Tibial nerve (tissue), 4 donors: ENCODE measurements around the gene PRAMEF26.
"Not testable (repeated sequence)": the region's sequence is repeated elsewhere in the genome, so short reads cannot be mapped to it uniquely, and the experiment has no call there.

Source experiments
- EP300 ChIP-seq, 2 donors: sonication (generic); formaldehyde crosslinking; IDR thresholded peaks; one replicate each; pipeline ENCODE4 v1.6.1; 2017; ENCODE audit warnings: antibody characterized with exemption in 2 of 2, mild to moderate bottlenecking in 1 of 2
- TF ChIP-seq, protein P1 (sequence below), 5 experiments: fragments of 200-600 bp in 3 of 5; fragments of 450-650 bp in 2 of 5; sonication (generic) in 3 of 5; IDR thresholded peaks; one replicate each; pipeline ENCODE4 v1.5.1; 2016 to 2019; ENCODE audit warnings: antibody characterized with exemption in 5 of 5, mild to moderate bottlenecking in 3 of 5, moderate library complexity in 2 of 5

DNA sequence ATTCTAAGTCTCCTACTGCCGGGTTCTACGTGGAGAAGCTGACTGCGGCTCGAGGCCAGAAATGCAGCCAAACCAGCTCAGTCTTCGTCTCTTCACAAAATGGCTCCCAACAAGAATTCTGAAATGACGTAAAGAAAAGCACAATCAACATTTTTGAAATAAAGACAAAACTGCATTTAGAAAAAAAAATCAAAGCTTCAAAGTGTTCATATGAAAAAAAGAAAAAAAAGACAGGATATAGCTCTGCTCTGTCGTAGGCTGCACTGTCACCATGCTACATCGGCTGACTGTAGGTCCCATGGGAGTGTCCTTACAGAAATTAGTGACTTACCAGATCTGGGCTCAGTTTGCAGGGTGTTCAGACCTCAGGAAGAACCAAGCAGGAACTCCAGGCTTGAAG is 9.7 kb upstream of the PRAMEF26 start, which contains the start of gene HNRNPCL4:
- not testable (repeated sequence) for TF ChIP-seq EP300 (IDR thresholded peaks at IDR 0.05)
- TF ChIP-seq, protein P1, sequence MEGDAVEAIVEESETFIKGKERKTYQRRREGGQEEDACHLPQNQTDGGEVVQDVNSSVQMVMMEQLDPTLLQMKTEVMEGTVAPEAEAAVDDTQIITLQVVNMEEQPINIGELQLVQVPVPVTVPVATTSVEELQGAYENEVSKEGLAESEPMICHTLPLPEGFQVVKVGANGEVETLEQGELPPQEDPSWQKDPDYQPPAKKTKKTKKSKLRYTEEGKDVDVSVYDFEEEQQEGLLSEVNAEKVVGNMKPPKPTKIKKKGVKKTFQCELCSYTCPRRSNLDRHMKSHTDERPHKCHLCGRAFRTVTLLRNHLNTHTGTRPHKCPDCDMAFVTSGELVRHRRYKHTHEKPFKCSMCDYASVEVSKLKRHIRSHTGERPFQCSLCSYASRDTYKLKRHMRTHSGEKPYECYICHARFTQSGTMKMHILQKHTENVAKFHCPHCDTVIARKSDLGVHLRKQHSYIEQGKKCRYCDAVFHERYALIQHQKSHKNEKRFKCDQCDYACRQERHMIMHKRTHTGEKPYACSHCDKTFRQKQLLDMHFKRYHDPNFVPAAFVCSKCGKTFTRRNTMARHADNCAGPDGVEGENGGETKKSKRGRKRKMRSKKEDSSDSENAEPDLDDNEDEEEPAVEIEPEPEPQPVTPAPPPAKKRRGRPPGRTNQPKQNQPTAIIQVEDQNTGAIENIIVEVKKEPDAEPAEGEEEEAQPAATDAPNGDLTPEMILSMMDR (IDR thresholded peaks at IDR 0.05), result not testable (repeated sequence)
